Natural killer cell (primary cell): ENCODE data around the gene NFASC. TPM values are rescaled to one million over a fixed set of nuclear protein-coding genes. Genes with fewer than 3 reads are reported as not detected.

Experiments used
- ATAC-seq, 3 donors: fragments of 150-1000 bp in 2 of 3; fragments of 200-7000 bp in 1 of 3; cut with Tn5 transposase; 1 replicate in 1 of 3; 2 replicates in 2 of 3; pipeline ENCODE4 v1.10.0; 2021; ENCODE audit warnings: mild to moderate bottlenecking in 2 of 3, moderate library complexity in 2 of 3
- DNase-seq, 2 donors: peaks; one replicate each; pipeline versions ENCODE4 v3.0.0 to v3.0.0-alpha.2; 2013 to 2021; ENCODE audit warnings: mixed read lengths in 1 of 2
- H3K27ac ChIP-seq: one replicate; pipeline ENCODE4 v1.5.1; 2013; ENCODE audit warnings: mild to moderate bottlenecking, low read length
- H3K27me3 ChIP-seq: one replicate; pipeline ENCODE4 v1.6.1; 2013; ENCODE audit warnings: low read length; ENCODE audit not compliant: control insufficient read depth, insufficient read depth
- H3K36me3 ChIP-seq: one replicate; pipeline ENCODE4 v1.6.1; 2013; ENCODE audit warnings: low read length; ENCODE audit not compliant: control insufficient read depth, insufficient read depth
- H3K4me1 ChIP-seq: one replicate; pipeline ENCODE4 v1.6.1; 2013; ENCODE audit warnings: low read length; ENCODE audit not compliant: control insufficient read depth, insufficient read depth
- H3K4me3 ChIP-seq: one replicate; pipeline ENCODE4 v1.5.1; 2013; ENCODE audit warnings: low read length
- H3K9me3 ChIP-seq: one replicate; pipeline ENCODE4 v1.6.1; 2013; ENCODE audit warnings: low read length; ENCODE audit not compliant: control insufficient read depth, insufficient read depth
- H3K27ac Mint-ChIP-seq, 2 donors: one replicate each; pipeline ENCODE4 v1.8.0; 2022; ENCODE audit warnings: mild to moderate bottlenecking in 2 of 2, mixed read lengths in 2 of 2, moderate library complexity in 1 of 2
- H3K27me3 Mint-ChIP-seq, 2 donors: one replicate each; pipeline ENCODE4 v1.8.0; 2022; ENCODE audit warnings: low read depth in 2 of 2, mixed read lengths in 2 of 2
- H3K36me3 Mint-ChIP-seq: one replicate; pipeline ENCODE4 v1.8.0; 2022; ENCODE audit warnings: mixed read lengths
- H3K4me1 Mint-ChIP-seq, 2 donors: one replicate each; pipeline ENCODE4 v1.8.0; 2022; ENCODE audit warnings: mixed read lengths in 2 of 2
- H3K4me3 Mint-ChIP-seq: one replicate; pipeline ENCODE4 v1.8.0; 2022; ENCODE audit warnings: mild to moderate bottlenecking, moderate library complexity, mixed read lengths
- H3K9me3 Mint-ChIP-seq, 2 donors: one replicate each; pipeline ENCODE4 v1.8.0; 2022; ENCODE audit warnings: mixed read lengths in 2 of 2
- CTCF ChIP-seq: fragments of 200-600 bp; IDR thresholded peaks from one replicate; pipeline ENCODE4 v1.8.0; 2022; ENCODE audit warnings: antibody characterized with exemption
- WGBS: methylation state at CpG from one replicate; pipeline ENCODE4 v1.1.7; 2013; ENCODE audit warnings: missing lambda C conversion rate; ENCODE audit not compliant: insufficient coverage; 5-methylcytosine and 5-hydroxymethylcytosine counted together
- intact Hi-C: fragments of 100-400 bp; cut with micrococcal nuclease; formaldehyde crosslinking; loops from one replicate; pipeline ENCODE4 v1.14.2; 2022
- total RNA-seq, 4 donors: library from RNA; stranded (reverse); fragments of 120-200 nt in 1 of 4; gene quantifications; one replicate each; pipeline versions ENCODE4 v1.2.3 to v1.2.4, GENCODE V29; 2013 to 2022

Gene NFASC
- total RNA-seq, 3 donors from 2014 or later (not counting 1 experiment from before 2014, with no cell fraction given): 0.09 to 0.27 TPM; not detected in 1

GRCh38 chr1:204891860-204892259, 21.2 kb downstream of the NFASC start:
- peaks cover 27 to 52% of the 10 kb centered on the region in 2 donors for H3K27me3 Mint-ChIP-seq
- no peaks in the 10 kb centered on the region for H3K9me3 Mint-ChIP-seq
- no peak overlapping the region for H3K4me3 Mint-ChIP-seq
- H3K36me3 Mint-ChIP-seq: no peaks in the 10 kb centered on the region
- Histone ChIP-seq H3K9me3 (no peaks in the 10 kb centered on the region), H3K27ac (no peak overlapping the region), H3K4me1 (no peaks in the 10 kb centered on the region), H3K4me3 (no peak overlapping the region), H3K36me3 (no peaks in the 10 kb centered on the region), H3K27me3 (no peaks in the 10 kb centered on the region)
- no peak overlapping the region for H3K27ac Mint-ChIP-seq
- intact Hi-C loops: no loop called here
- no peak for DNase-seq
- ATAC-seq: no peak
- no peak for TF ChIP-seq CTCF
- no peaks in the 10 kb centered on the region for H3K4me1 Mint-ChIP-seq
- 65% methylated on average over 3 of the region's 3 CpGs for WGBS

GRCh38 chr1:204894031-204894430, 23.4 kb downstream of the NFASC start:
- peaks cover 26 to 42% of the 10 kb centered on the region in 2 donors for H3K27me3 Mint-ChIP-seq
- DNase-seq: no peak
- Histone ChIP-seq H3K27ac (no peak overlapping the region), H3K27me3 (no peaks in the 10 kb centered on the region), H3K36me3 (no peaks in the 10 kb centered on the region), H3K4me3 (no peak overlapping the region), H3K4me1 (no peaks in the 10 kb centered on the region), H3K9me3 (no peaks in the 10 kb centered on the region)
- no peaks in the 10 kb centered on the region for H3K9me3 Mint-ChIP-seq
- H3K4me3 Mint-ChIP-seq: no peak overlapping the region
- no peaks in the 10 kb centered on the region for H3K4me1 Mint-ChIP-seq
- TF ChIP-seq CTCF: no peak
- H3K36me3 Mint-ChIP-seq: no peaks in the 10 kb centered on the region
- H3K27ac Mint-ChIP-seq: no peak overlapping the region
- no peak for ATAC-seq
- intact Hi-C loops: no loop called here

- no peaks in the 10 kb centered on the region for H3K36me3 Mint-ChIP-seq
- H3K9me3 Mint-ChIP-seq: no peaks in the 10 kb centered on the region
- H3K9me3 ChIP-seq: no peaks in the 10 kb centered on the region
- H3K36me3 ChIP-seq: no peaks in the 10 kb centered on the region
- no peaks in the 10 kb centered on the region for H3K4me1 ChIP-seq
- no peak overlapping the region for H3K27ac ChIP-seq
- no peak overlapping the region for H3K27ac Mint-ChIP-seq
- intact Hi-C loops: no loop called here
- no peak for DNase-seq
- no peaks in the 10 kb centered on the region for H3K4me1 Mint-ChIP-seq
- no peak overlapping the region for H3K4me3 ChIP-seq
- H3K27me3 Mint-ChIP-seq: peaks cover 26 to 41% of the 10 kb centered on the region in 2 donors
- no peak overlapping the region for H3K4me3 Mint-ChIP-seq
- ATAC-seq: no peak
- TF ChIP-seq CTCF: no peak
- no peaks in the 10 kb centered on the region for H3K27me3 ChIP-seq
- 71% methylated on average over 1 of the region's 1 CpG for WGBS
Observed at GRCh38 chr1:204894606-204895005, 23.9 kb downstream of the NFASC start.

- H3K4me3 Mint-ChIP-seq: no peak overlapping the region
- Histone ChIP-seq H3K9me3 (no peaks in the 10 kb centered on the region), H3K4me3 (no peak overlapping the region), H3K36me3 (no peaks in the 10 kb centered on the region), H3K27me3 (no peaks in the 10 kb centered on the region), H3K27ac (no peak overlapping the region), H3K4me1 (no peaks in the 10 kb centered on the region)
- intact Hi-C loops: no loop called here
- H3K27me3 Mint-ChIP-seq: peaks cover 33 to 44% of the 10 kb centered on the region in 2 donors
- H3K36me3 Mint-ChIP-seq: no peaks in the 10 kb centered on the region
- DNase-seq (no peak), ATAC-seq (no peak)
- H3K4me1 Mint-ChIP-seq: no peaks in the 10 kb centered on the region
- H3K9me3 Mint-ChIP-seq: no peaks in the 10 kb centered on the region
- WGBS: 81% methylated on average over 6 of the region's 6 CpGs
- no peak for TF ChIP-seq CTCF
- H3K27ac Mint-ChIP-seq: no peak overlapping the region
Observed at GRCh38 chr1:204896023-204896422, 25.4 kb downstream of the NFASC start.
